DOHH2 (cell line): ENCODE results near the gene UPF2.
A peak's percentile ranks its signal among the peaks of the same experiment; 100 is the strongest.

Source experiments
- H3F3A ChIP-seq: fragments of 200-600 bp; sonication (generic), shearing (Covaris generic); 2 replicates; pipeline ENCODE4 v1.6.0; 2016; ENCODE audit warnings: antibody characterized with exemption, mild to moderate bottlenecking; ENCODE audit not compliant: control insufficient read depth, insufficient read depth
- H3K27ac ChIP-seq: fragments of 200-600 bp; sonication (generic); 2 replicates; pipeline ENCODE4 v1.5.1; 2014; ENCODE audit warnings: low read depth, mild to moderate bottlenecking, low read length, moderate library complexity
- H3K27me3 ChIP-seq: fragments of 200-600 bp; sonication (generic); 2 replicates; pipeline ENCODE4 v1.6.1; 2014; ENCODE audit warnings: mild to moderate bottlenecking, low read length, mixed read lengths; ENCODE audit not compliant: control insufficient read depth
- H3K36me3 ChIP-seq: fragments of 200-600 bp; sonication (generic); 2 replicates; pipeline ENCODE4 v1.6.1; 2014; ENCODE audit warnings: mild to moderate bottlenecking, low read length, moderate library complexity, mixed read lengths; ENCODE audit not compliant: control insufficient read depth
- H3K4me1 ChIP-seq: fragments of 200-600 bp; sonication (generic); 2 replicates; pipeline ENCODE4 v1.6.1; 2014; ENCODE audit warnings: mild to moderate bottlenecking, low read length, mixed read lengths; ENCODE audit not compliant: control insufficient read depth
- H3K4me2 ChIP-seq: fragments of 200-600 bp; sonication (generic); 2 replicates; pipeline ENCODE4 v1.6.0; 2014; ENCODE audit warnings: mild to moderate bottlenecking, low read length, moderate library complexity
- H3K4me3 ChIP-seq: fragments of 200-600 bp; sonication (generic); 2 replicates; pipeline ENCODE4 v1.5.1; 2014; ENCODE audit warnings: mild to moderate bottlenecking, low read length, mixed read lengths
- H3K79me2 ChIP-seq: fragments of 200-600 bp; sonication (generic); 2 replicates; pipeline ENCODE4 v1.6.1; 2014; ENCODE audit warnings: mild to moderate bottlenecking, low read length, mixed read lengths; ENCODE audit not compliant: control insufficient read depth
- H3K9me2 ChIP-seq: fragments of 200-600 bp; sonication (generic); replicated peaks from 2 replicates; pipeline ENCODE4 v1.6.1; 2014; ENCODE audit warnings: mild to moderate bottlenecking, low read length, mixed read lengths; ENCODE audit not compliant: control insufficient read depth
- H3K9me3 ChIP-seq: fragments of 200-600 bp; sonication (generic); 2 replicates; pipeline ENCODE4 v1.6.1; 2014; ENCODE audit warnings: antibody characterized with exemption, low read length, mixed read lengths; ENCODE audit not compliant: control insufficient read depth, insufficient read depth
- H4K20me1 ChIP-seq: fragments of 200-600 bp; sonication (generic); 2 replicates; pipeline ENCODE4 v1.6.0; 2014; ENCODE audit warnings: low read depth, mild to moderate bottlenecking, antibody characterized with exemption, low read length, moderate library complexity; ENCODE audit not compliant: control insufficient read depth, insufficient read depth
- CTCF ChIP-seq: fragments of 200-600 bp; sonication (generic); IDR thresholded peaks from one replicate; pipeline ENCODE4 v1.5.1; 2014; ENCODE audit warnings: antibody characterized with exemption, mild to moderate bottlenecking, low read depth, low read length; ENCODE audit not compliant: poor library complexity, severe bottlenecking
- EZH2phosphoT487 ChIP-seq: fragments of 200-600 bp; sonication (generic); IDR thresholded peaks from 2 replicates; pipeline ENCODE4 v1.6.1; 2017; ENCODE audit warnings: borderline replicate concordance, mild to moderate bottlenecking, antibody characterized with exemption, low read length, moderate library complexity, mixed read lengths

The UPF2 gene

GRCh38 chr10:11875494-11876281, 166.9 kb downstream of the UPF2 start:
- H3K27ac ChIP-seq, result no peak overlapping the region
- no peaks in the 10 kb centered on the region for H3K36me3 ChIP-seq
- no peaks in the 10 kb centered on the region for H3K79me2 ChIP-seq
- no peak overlapping the region for H3K4me2 ChIP-seq
- no peaks in the 10 kb centered on the region for H3K9me2 ChIP-seq
- H3K4me3 ChIP-seq, result no peak overlapping the region
- no peaks in the 10 kb centered on the region for H3K9me3 ChIP-seq
- H3K27me3 ChIP-seq, result peaks cover 11% of the 10 kb centered on the region
- TF ChIP-seq EZH2phosphoT487, result no peak
- no peak for TF ChIP-seq CTCF
- H3K4me1 ChIP-seq, result peaks cover 17% of the 10 kb centered on the region
- H4K20me1 ChIP-seq, result no peaks in the 10 kb centered on the region
- no peaks in the 10 kb centered on the region for H3F3A ChIP-seq

- Histone ChIP-seq H3K4me2 (peak overlapping the region; percentile 19), H3K9me2 (no peaks in the 10 kb centered on the region), H3K36me3 (no peaks in the 10 kb centered on the region), H3K4me3 (0 out of 2 replicates have a peak overlapping the region, but pooled peaks have one; percentile 11), H4K20me1 (no peaks in the 10 kb centered on the region), H3K27ac (no peak overlapping the region), H3F3A (no peaks in the 10 kb centered on the region), H3K9me3 (no peaks in the 10 kb centered on the region), H3K27me3 (peaks cover 11% of the 10 kb centered on the region), H3K4me1 (peaks cover 17% of the 10 kb centered on the region), H3K79me2 (no peaks in the 10 kb centered on the region)
- TF ChIP-seq CTCF (no peak), EZH2phosphoT487 (no peak)
Observed at GRCh38 chr10:11874568-11875493, 167.8 kb downstream of the UPF2 start.

- no peaks in the 10 kb centered on the region for H3K9me3 ChIP-seq
- no peaks in the 10 kb centered on the region for H4K20me1 ChIP-seq
- no peak for TF ChIP-seq EZH2phosphoT487
- no peak for TF ChIP-seq CTCF
- no peaks in the 10 kb centered on the region for H3F3A ChIP-seq
- H3K27ac ChIP-seq, result no peak overlapping the region
- peaks cover 11% of the 10 kb centered on the region for H3K27me3 ChIP-seq
- peak overlapping the region; percentile 25; the same call in 1 of the 2 replicates for H3K4me2 ChIP-seq
- H3K9me2 ChIP-seq, result no peaks in the 10 kb centered on the region
- H3K4me3 ChIP-seq, result no peak overlapping the region
- H3K4me1 ChIP-seq, result peaks cover 17% of the 10 kb centered on the region
- H3K79me2 ChIP-seq, result no peaks in the 10 kb centered on the region
- H3K36me3 ChIP-seq, result no peaks in the 10 kb centered on the region
Observed at GRCh38 chr10:11871466-11871865, 171.1 kb downstream of the UPF2 start.
